ENCODE data around the gene S1PR5.

Gene S1PR5

GRCh38 chr19:10560154-10560553 is 42.9 kb upstream of the S1PR5 start:
- no peak for TF ChIP-seq CTCF (IDR thresholded peaks at IDR 0.05; ENCODE audit: control insufficient read depth, extremely low read depth, insufficient read depth)

GRCh38 chr19:10557603-10558197 is 40.5 kb upstream of the S1PR5 start:
- no peak overlapping the region for H3K4me3 ChIP-seq (ENCODE audit: low read depth, low read length)
- no peak for TF ChIP-seq CTCF (IDR thresholded peaks at IDR 0.05; ENCODE audit: control insufficient read depth, extremely low read depth, insufficient read depth)
- no peak for DNase-seq (ENCODE audit: low read depth)

More at GRCh38 chr19:10560154-10560553, 42.9 kb upstream of the S1PR5 start:
- DNase-seq (ENCODE audit: low read depth): no peak
- H3K4me3 ChIP-seq (ENCODE audit: low read depth, low read length): no peak overlapping the region

GRCh38 chr19:10555610-10555973 is 38.3 kb upstream of the S1PR5 start:
- TF ChIP-seq CTCF (IDR thresholded peaks at IDR 0.05; ENCODE audit: control insufficient read depth, extremely low read depth, insufficient read depth): no peak
- no peak for DNase-seq (ENCODE audit: low read depth)
- no peak overlapping the region for H3K4me3 ChIP-seq (ENCODE audit: low read depth, low read length)

GRCh38 chr19:10554760-10555609 is 37.7 kb upstream of the S1PR5 start:
- no peak for TF ChIP-seq CTCF (IDR thresholded peaks at IDR 0.05; ENCODE audit: control insufficient read depth, extremely low read depth, insufficient read depth)
- no peak overlapping the region for H3K4me3 ChIP-seq (ENCODE audit: low read depth, low read length)
- DNase-seq (ENCODE audit: low read depth): no peak

- TF ChIP-seq CTCF (IDR thresholded peaks at IDR 0.05; ENCODE audit: control insufficient read depth, extremely low read depth, insufficient read depth): no peak
- DNase-seq (ENCODE audit: low read depth): no peak
- H3K4me3 ChIP-seq (ENCODE audit: low read depth, low read length): no peak overlapping the region
These were observed 36.7 kb upstream of the S1PR5 start for GRCh38 chr19:10553943-10554381.

GRCh38 chr19:10553087-10553667 is 35.9 kb upstream of the S1PR5 start:
- no peak for TF ChIP-seq CTCF (IDR thresholded peaks at IDR 0.05; ENCODE audit: control insufficient read depth, extremely low read depth, insufficient read depth)
- H3K4me3 ChIP-seq (ENCODE audit: low read depth, low read length): no peak overlapping the region

More at GRCh38 chr19:10553087-10553667, 35.9 kb upstream of the S1PR5 start:
- DNase-seq (ENCODE audit: low read depth): no peak
